ENCODE measurements around the gene PYM1.

PYM1 gene

DNA sequence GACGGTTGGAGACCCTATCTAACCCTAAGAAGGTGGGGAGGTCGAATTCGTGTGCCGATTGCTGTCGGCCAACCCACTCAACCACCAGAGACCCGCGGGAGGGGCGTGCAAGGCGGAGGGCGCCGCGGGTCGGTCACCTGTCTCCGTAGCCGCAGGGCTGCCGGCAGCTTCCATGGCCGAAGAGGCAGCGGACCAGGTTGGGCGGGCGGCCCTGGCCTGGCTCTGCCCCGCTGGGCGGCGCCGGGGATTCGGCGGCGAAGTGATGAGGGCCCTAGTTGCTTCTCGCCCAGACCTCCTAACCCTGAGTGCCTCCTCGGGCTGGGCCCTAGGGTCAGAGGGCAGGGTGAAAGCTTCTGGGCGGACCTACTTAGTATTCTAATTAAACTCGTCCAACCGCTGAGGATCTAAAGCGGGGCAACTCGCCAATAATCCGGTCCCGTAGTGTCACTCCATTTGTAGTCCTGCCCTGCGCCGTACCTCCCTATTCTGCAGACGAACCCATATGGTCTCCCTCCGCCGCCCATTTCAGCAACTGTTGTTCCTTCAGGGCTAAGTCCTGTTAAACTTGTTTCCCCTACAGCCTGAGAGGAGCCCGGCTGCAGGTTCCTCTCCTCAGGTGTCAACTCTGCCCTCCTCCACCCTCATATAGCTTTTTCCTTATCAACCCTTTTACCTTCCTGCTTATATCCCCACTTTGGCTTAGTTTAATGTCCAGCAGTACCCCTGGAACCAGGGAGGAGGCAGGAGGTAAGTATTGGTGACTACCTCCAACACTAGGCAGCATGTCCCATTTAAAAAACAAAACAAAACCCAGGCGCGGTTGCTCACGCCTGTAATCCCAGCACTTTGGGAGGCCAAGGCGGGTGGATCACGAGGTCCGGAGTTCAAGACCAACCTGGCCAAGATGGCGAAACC, at the start of gene PYM1:
Gene PYM1 (minus strand): TSS at position 307 of the 915 bp plus-strand sequence. CDS start 133 bp downstream, at position 174.
- no peak for DNase-seq

DNA sequence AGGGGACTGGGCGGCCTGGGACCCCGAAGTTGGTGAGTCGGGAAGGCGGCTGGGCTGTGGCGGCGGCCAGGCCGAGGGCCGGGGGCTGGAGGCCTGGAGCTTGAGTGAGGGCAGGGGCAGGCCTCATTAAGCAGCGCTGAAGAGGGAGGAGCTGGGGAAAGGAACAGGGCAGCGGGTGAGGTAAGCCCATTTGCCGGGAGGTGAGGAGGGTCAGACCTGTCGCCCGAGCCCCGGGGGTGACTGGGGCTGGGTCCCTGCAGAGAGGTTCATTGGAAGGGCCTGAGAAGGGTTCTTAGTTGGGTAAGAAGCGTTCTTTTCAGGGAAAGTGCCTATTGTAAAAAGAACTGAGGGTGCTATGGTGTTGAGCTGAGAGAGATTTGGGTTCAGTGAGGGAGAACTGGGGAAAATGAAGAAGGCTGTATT, 46.6 kb upstream of the PYM1 start:
- no peak for DNase-seq

DNA sequence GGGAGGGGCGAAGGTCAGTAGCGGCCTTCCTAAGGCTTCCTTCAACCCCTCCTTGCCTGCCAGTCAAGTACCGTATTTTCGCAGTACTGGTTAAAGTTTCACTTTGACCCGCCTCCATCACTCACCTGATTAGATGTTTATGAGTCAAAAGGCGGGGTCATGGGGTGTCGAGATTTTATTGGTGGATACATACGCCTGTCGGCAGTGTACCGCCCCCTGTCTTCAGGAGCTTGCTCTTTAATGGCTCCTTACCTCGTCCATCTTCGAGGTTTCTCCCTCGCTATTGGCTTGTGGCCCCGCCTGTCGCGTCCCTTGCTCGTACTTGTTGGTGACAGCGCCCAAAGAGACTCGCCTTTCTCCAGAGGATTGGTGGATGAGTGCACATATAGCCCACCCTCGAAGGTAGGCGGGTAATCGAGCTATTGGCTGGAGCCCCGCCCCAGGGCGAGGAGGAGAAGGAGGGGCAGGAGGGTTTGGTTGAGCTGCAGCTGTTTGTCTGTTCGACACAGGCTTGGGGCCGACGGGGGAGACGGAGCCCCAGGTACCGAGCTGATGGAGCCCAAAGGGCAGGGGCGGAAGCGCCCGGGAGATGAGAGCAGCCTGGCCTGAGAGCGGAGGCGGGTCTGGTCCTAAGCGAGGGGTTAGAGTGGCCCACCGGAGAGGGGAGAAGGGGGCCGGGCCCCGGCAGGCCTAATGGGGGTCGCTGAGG, 46.1 kb upstream of the PYM1 start, which contains the start of gene RAB5B:
Gene RAB5B (plus strand): TSS at position 480 of the 709 bp plus-strand sequence. CDS start 12,883 bp downstream, outside the sequence.
- DNase-seq = peak; percentile 100

DNA sequence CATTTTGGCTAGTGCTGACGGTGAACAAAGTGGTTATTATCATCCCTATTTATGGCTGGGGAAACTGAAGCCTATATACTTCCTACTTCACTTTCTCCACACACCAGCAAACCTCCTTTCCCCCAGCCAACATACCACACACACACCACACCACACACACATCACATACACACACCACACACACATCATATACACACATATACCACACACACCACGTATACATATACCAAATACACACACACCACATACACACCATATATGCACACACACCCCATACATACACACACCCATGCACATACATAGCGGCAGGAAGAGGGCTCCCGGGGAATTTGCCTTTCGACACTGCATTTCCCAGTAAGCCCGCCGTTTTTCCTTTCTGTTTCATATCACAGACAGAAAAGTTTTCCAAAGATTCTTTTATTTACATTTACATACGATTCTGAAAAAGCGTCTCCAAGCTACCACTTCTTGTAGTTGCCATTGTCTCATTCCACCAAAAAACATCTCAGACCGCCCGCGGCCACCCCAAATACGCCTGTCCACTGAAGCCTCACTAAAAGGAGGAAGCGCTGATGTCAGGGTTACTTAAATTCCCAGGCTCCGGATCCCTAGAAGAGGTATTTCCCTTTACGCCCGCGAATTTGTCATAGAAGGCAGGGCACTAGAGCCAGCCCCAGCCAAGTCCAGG, 45.4 kb upstream of the PYM1 start:
- DNase-seq = no peak

DNA sequence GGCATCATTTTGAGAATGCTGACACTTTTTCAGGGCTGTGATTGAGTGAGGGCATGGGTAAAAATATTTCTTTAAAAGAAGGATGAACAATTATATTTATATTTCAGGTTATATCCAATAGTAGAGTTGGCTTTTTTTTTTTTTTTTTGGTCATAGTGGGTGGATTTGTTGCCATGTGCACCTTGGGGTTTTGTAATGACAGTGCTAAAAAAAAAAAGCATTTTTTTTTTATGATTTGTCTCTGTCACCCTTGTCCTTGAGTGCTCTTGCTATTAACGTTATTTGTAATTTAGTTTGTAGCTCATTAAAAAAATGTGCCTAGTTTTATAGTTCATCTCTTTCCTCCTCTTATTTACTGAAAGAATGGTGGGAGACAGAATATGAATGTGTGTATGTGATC, 44.8 kb upstream of the PYM1 start:
- no peak for DNase-seq

DNA sequence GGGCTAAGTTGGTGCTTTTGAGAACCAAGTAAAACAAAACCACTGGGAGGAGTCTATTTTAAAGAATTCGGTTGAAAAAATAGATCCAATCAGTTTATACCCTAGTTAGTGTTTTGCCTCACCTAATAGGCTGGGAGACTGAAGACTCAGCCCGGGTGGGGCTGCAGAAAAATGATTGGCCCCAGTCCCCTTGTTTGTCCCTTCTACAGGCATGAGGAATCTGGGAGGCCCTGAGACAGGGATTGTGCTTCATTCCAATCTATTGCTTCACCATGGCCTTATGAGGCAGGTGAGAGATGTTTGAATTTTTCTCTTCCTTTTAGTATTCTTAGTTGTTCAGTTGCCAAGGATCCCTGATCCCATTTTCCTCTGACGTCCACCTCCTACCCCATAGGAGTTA, 44.3 kb upstream of the PYM1 start:
- no peak for DNase-seq

DNA sequence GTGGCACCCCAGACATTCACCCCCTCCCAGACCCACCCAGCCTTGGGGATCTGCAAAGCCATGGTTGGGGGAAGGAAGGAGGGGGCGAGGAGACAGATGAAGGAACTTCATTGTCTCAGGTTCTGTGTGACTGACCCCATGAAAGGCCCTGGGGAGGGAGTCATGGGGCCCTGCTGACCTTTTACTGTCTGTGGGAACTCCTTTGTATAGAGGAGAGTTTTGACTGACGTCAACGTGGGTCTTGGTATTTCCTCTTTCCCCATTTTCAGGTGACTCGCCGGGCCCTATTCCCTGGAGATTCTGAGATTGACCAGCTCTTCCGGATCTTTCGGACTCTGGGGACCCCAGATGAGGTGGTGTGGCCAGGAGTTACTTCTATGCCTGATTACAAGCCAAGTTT, 43.1 kb upstream of the PYM1 start:
- DNase-seq = no peak

DNA sequence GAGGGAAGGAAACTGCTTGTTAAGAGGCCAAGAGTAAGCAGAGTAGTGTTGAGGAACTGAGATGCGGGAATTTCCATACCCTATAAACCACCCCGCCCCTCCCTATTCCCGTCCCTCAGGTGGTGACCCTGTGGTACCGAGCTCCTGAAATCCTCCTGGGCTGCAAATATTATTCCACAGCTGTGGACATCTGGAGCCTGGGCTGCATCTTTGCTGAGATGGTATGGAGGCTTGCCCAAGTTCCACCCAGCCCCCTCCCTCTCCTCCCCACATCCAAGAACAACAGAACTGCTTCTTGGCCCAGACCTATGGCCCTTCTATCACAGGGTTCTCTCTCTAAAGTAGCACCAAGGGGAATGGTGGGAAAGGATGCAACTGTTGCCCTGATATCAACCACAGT, 41.7 kb upstream of the PYM1 start:
- DNase-seq = no peak

DNA sequence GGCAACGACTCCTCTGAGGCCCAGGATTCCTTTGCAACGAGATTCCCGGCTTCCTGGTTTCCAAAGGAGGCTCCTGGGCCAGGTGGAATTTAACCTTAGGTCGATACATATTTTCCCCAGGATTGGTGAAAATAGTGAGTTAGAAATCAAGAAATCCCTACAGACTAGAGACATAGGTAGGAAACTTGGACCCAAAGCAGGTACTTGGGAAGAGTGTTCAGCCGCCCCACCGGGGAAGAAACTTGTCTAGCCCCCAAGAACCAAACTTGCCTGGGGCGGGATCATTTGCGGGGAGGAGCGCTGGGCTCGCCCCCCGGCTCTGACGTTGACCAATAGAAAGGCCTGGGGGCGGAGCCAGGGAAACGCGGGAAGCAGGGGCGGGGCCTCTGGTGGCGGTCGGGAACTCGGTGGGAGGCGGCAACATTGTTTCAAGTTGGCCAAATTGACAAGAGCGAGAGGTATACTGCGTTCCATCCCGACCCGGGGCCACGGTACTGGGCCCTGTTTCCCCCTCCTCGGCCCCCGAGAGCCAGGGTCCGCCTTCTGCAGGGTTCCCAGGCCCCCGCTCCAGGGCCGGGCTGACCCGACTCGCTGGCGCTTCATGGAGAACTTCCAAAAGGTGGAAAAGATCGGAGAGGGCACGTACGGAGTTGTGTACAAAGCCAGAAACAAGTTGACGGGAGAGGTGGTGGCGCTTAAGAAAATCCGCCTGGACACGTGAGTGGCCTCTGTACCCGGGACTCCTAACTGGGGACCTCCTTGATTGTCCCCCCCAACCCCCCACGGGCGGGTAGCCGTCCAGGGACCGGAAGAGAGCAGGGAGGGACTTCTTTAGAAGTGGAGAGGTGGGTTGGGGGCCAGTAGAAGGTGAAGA, 39.0 kb upstream of the PYM1 start, which contains the start of gene CDK2:
Gene CDK2 (plus strand): TSS at position 423 of the 874 bp plus-strand sequence. CDS start 179 bp downstream, at position 602.
- peak; percentile 48 for DNase-seq

DNA sequence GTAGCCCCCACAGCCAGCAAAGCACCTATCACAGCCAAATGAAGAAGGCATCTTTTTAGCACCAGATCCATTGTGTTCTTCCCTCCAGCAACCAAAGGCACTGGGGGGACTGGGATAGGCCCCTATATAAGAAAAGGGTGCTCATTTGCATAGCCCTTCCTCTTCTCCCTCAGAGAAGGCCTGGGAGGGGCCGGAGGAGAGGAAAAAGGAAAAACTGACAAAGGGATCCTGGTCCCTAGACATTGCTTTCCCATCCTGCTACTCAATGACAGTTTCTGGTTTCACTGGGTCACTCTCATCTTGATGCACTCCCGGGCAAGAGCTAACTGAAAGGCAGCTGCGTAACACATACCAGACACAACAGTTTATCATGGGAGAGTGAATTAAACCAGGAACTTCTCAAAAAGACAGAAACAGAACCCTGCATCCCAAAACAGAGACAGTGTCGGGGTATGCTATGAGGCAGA, 38.3 kb upstream of the PYM1 start, which contains the start of gene PMEL:
Gene PMEL (minus strand): TSS at position 102 of the 467 bp plus-strand sequence. CDS start 31 bp downstream, at position 71.
- DNase-seq = no peak

DNA sequence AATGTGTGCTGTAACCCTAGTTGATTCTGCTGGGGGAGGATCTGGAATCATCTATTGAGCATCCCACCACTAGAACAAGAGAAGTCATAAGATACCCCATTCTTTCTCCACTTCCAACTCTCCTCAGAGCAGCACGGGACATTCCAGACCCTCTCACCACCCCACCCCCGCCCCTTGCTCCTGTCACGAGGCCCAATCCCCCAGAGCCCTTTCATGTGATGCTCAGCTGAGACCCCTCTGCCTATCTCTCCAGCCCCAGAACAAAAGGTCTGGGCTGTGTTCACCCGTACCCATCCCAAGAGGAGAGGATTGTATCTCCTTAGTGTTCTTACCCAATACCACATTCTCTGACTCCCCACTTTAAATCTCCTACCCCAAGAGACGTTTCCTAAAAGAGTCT, 37.5 kb upstream of the PYM1 start:
- no peak for DNase-seq

DNA sequence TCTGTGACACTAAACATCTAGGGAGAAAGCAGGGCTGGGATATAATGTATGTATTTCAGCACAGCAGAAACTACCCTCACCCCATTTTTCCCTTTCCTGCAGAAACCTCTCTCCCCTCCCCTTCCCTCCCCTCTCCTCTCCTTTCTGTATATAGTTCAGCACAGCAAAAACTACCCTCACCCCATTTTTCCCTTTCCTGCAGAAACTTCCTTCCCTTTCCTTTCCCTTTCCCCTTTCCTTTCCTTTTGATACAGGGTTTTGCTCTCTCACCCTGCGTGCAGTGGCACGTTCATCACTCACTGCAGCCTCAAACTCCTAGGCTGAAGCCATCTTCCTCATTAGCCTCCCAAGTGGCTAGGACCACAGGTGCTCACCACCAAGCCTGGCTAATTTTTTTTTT, 36.1 kb upstream of the PYM1 start:
- DNase-seq = no peak

DNA sequence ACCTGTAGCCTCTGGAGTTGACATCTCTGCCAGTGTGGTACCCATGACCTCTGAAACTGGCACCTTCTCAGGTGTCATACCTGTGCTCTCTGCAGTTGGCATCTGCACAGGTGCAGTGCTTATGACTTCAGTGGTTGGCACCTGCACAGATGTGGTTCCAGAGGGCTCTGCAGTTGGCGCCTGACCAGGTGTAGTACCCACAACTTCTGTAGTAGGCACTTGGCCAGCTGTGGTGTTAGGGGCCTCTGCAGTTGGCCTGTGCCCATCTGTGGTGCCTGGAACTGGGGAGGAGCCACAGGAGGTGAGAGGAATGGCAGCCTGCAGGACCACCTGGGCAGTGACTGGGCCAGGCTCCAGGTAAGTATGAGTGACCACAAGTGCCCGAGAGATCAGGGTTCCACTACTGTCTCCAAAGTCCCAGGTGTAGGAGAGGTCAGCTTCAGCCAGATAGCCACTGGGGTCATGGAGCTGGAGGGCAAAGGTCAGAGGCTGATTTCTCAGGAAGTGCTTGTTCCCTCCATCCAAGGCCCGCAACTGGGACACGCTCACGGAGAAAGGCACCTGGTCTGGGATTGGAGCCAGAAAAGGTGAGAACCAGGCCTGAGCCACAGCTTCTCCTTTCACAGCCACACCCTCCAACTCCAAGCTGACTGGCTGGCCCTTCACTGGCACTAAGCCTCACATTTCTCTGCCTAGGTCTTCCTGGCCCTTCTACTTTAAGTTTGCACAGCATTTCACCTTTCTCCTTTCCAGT, 29.6 kb upstream of the PYM1 start:
- DNase-seq = no peak

DNA sequence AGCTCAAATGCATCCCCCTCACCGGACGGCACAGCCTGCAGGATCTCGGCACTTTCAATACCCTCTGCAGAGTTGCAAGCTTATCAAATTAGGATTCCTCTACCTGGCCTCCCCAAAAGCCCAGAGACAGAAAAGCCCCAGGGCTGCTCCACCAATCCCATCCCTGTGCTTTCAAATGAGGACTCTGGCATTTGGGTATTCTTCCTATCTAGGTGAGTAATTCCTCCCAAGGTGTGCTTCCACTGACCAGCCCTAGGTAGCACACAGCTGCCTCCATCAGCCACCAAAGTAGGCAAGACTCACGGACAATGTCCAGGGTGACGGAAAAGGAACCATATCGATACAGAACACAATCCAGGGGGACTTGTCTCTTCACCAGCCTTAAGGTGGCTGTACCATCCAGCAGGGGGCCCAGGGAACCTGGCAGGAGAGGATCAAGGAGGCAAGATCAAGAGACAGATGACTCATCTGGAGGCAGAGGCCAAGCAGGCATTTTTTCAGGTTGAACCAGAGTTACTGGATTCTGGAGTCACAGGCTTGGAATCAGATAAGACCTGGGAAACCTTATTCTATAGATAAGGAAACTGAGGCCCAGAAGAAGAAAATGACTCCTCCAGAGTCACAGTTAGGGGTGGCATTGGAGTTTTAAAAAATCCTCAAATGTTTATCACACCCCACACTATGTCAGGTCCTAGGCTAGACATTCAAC, 28.3 kb upstream of the PYM1 start:
- DNase-seq = no peak

DNA sequence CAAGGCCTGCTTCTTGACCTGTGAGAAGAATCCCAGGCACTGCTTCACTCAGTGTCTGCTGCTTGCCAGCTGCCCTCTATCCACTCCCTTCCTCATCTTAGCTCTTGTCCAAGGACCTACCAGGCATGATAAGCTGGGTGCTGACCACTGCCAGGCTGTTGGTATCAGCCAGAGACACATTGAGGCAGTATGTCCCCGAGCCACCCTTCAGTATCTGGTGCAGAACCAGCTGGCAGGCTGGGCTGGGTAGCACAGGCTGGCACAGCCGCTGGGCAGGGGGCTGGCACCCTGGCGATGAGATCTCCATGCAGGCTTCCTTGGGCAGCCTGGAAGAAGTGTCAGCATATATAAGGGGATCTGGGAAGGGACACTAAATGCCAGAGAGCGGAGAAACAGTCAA, 27.6 kb upstream of the PYM1 start:
- DNase-seq = no peak

DNA sequence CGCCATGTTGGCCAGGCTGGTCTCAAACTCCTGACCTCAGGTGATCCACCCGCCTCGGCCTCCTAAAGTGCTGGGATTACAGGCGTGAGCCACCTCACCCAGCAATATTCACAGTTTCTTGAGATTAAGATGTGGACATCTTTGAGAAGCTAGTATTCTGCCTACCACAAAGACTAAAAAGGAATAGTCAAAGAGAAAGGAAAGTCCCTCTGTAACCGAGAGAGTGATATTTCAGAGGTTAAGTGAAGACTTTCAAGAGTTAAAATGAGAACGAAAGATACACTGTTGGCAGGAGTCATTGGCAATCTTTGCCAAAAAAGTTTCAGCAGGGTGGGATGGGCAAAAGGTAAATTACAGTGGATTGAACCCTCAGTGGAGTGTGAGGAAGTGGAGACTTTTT, 18.9 kb upstream of the PYM1 start:
- DNase-seq = no peak

DNA sequence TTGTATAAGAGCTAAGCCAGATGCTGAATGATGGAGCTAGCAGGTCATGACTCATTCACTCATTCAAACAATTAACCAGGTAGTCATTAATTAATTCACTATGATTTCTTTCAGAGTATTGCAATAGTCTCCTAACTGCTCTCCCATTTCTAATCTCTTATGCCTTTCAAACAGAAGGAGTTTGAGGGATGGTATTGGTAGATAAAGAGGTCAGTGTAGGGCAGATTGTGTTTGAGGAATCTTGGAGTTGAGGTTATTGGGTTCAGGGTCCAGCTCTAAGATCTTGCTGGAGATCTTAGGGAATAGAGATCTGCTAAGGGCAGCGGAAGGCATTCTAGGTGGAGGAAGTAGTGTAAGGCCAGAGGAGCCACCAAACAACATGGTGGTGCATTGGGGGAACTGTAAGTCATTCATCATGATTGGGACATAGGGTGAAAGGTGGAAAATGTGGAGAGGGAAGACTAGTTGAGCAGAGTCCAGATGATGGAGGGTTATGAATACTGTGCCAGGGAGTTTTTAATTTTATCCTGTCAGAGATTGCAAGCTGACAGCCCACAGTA, 15.0 kb upstream of the PYM1 start:
- DNase-seq = no peak

DNA sequence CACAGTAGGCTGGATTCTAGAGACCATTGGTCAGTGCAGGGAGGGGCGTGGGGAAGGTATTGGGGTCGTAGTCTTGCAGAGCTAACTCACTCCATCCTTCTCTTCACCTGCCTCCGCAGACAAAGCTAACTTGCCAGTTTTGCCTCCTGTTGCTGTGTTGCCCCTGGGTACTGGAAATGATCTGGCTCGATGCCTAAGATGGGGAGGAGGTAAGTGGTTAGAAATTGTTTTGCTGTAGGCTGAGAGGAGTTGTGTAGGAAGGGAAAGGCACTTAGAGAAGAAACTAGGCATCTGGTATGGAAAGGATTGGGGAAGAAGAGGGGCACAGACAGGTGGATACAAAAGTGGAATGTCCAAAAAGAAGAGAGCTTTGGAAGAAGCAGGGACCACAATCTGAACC, 14.4 kb upstream of the PYM1 start:
- DNase-seq = no peak

DNA sequence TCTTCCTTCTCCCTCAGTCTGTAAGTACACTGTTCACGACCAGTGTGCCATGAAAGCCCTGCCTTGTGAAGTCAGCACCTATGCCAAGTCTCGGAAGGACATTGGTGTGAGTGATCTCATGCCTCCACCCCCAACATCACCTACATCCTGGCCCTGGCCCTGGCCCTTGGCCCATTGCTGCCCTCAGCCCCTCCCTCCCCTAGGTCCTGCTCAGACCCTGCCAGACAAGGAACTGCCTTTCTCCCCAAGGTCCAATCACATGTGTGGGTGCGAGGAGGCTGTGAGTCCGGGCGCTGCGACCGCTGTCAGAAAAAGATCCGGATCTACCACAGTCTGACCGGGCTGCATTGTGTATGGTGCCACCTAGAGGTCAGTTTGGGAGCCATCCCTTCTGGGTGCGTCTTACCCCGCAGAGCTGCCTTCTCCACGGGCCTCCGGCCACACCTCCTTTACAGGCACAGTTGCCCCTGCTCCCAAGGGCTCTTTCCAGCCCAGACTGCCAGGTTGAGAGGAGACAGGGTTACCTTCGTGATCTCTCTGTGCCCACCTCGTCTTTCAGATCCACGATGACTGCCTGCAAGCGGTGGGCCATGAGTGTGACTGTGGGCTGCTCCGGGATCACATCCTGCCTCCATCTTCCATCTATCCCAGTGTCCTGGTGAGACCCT, 12.5 kb upstream of the PYM1 start:
- DNase-seq = peak; percentile 27
